ENCODE measurements around the gene MYBBP1A. TPM values are rescaled to one million over a fixed set of nuclear protein-coding genes. Genes with fewer than 3 reads are reported as not detected.

Gene MYBBP1A
- total RNA-seq, 4 donors from 2014 or later = 53.9 to 83.7 (median 54.5) TPM

DNA sequence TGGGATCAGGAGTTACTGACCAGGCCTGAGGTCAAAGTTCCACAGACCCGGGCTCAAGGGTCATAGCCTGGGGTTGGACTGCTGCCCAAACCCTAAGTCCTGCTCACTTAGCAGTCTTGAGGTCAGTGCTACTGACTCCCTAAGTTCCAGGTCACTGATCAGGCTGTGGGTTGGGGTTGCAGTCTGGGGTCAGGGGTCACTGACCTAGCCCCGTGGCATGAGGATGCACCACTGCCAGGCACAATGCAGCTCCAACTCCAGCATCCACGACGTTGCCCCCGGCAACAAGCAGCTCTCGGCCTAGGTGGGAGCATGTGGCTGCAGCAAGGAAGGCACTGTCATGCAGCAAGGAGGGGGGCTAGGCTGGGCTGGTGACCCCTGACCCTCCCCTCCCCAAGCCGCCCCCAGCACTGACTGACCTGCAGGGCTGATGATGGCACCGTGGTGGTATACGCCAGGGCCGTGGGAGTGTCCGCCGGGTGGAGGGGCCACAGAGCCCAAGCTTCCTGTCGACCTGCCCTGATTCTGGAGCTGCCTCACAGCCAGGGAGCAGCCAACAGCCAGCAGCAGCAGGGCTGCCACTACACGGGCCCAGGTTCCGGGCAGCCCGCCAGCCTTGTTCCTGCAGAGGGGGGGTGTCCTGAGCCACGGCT is 4.1 kb upstream of the MYBBP1A start:
- TF ChIP-seq, protein P1, sequence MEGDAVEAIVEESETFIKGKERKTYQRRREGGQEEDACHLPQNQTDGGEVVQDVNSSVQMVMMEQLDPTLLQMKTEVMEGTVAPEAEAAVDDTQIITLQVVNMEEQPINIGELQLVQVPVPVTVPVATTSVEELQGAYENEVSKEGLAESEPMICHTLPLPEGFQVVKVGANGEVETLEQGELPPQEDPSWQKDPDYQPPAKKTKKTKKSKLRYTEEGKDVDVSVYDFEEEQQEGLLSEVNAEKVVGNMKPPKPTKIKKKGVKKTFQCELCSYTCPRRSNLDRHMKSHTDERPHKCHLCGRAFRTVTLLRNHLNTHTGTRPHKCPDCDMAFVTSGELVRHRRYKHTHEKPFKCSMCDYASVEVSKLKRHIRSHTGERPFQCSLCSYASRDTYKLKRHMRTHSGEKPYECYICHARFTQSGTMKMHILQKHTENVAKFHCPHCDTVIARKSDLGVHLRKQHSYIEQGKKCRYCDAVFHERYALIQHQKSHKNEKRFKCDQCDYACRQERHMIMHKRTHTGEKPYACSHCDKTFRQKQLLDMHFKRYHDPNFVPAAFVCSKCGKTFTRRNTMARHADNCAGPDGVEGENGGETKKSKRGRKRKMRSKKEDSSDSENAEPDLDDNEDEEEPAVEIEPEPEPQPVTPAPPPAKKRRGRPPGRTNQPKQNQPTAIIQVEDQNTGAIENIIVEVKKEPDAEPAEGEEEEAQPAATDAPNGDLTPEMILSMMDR (IDR thresholded peaks at IDR 0.05) = no peak
- TF ChIP-seq POLR2A (IDR thresholded peaks at IDR 0.05) = no peak
- H3K4me3 ChIP-seq (ENCODE audit: low read depth, poor library complexity, severe bottlenecking) = no peak overlapping the region
- no peak for DNase-seq (ENCODE audit: low spot score in 2 of 2)
- intact Hi-C loops (cut with DNase I; ENCODE audit: low total_unique reads) = no loop called here
- 0 to 51% methylated on average over 1 to 15 of the region's 17 CpGs for WGBS, 2 donors

DNA sequence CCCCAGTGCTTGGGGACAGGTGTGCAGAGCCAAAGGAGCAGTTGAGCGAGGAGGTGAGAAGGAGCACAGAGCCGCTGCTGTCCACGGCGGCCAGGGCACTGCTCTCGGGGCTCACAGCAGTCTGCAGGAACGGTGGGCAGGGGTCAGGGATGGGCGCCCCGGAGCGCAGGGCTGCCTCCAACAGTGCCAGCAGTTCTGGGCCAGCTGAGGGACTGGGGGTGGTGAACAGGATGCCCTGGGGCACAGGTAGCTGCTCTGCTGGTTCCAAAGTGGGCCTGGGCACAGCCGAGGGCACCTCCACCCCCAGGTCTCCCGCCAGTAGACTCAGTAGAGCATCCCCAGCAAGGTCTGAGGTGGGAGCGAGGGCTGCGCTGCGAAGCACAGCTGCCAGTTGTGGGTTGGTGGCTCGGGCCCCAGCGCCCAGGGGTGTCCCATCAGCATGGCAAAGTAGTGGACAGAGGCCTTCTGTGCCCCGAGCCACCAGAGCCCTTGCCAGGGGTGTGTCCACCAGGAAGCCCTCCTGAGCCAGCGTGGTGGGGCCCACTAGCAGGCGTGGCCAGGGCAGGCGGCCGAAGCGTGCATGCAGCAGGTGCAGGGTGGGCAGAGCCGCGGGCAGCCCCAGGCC is 3.3 kb upstream of the MYBBP1A start:
- TF ChIP-seq, protein P1 (IDR thresholded peaks at IDR 0.05) = no peak
- no peak for TF ChIP-seq POLR2A (IDR thresholded peaks at IDR 0.05)
- 86 to 89% methylated on average over 13 to 21 of the region's 24 CpGs for WGBS, 2 donors
- H3K4me3 ChIP-seq (ENCODE audit: low read depth, poor library complexity, severe bottlenecking) = no peak overlapping the region
- no peak for DNase-seq (ENCODE audit: low spot score in 2 of 2)
- intact Hi-C loops (cut with DNase I; ENCODE audit: low total_unique reads) = no loop called here

DNA sequence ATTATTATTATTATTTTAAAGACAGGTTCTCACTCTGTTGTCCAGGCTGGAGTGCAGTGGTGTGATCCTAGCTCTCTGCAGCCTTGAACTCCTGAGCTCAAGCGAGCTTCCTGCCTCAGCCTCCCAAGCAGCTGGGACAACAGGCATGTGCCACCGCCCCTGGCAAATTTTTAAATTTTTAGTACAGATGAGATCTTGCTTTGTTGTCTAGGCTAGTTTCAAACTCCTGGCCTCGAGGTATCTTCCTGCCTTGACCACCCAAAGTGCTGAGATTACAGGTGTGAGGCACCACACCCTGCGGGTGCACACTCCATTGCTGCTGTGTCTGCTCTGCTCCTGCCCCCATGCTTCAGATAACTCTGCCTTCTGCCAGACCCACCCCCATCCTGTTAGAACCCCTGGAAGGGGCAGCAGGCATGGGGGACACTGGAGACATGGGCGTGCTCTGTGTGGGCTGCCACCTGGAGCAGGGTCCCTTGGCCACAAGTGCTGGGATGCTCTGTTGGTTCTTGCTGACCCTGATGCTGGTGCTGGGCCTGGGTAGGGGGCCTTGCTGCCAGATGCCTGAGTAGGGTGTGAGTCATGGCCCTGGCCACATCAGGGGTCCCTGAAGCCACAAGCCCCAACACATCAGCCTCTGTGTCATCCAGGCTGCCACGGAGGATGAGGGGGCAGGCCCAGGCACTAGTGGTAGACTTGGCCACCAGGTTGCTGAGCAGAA is 2.6 kb upstream of the MYBBP1A start:
- no peak for TF ChIP-seq POLR2A (IDR thresholded peaks at IDR 0.05)
- TF ChIP-seq, protein P1 (IDR thresholded peaks at IDR 0.05) = no peak
- H3K4me3 ChIP-seq (ENCODE audit: low read depth, poor library complexity, severe bottlenecking) = no peak overlapping the region
- intact Hi-C loops (cut with DNase I; ENCODE audit: low total_unique reads) = no loop called here
- no peak for DNase-seq (ENCODE audit: low spot score in 2 of 2)
- WGBS, 2 donors = 76 to 81% methylated on average over 6 of the region's 6 CpGs

DNA sequence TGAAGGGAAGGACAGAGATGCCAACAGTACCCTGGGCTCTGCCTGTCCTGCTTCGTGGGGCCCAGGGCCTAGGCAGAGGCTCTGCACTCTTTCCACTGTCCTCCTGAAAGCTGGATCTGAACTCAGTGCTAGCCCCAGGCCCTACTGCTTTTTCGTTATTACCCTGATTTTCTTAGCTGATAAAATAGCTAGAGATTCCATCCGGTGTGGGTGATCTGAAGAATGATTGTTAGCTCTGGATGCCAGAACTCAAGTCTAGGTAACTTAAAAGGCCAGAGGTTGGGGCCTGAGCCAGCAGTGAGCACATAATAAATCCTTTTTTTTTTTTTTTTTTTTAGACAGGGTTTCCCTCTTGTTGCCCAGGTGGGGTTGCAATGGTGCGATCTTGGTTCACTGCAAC is 1.8 kb upstream of the MYBBP1A start:
- WGBS, 2 donors = 79 to 80% methylated on average over 4 of the region's 4 CpGs
- no peak overlapping the region for H3K4me3 ChIP-seq (ENCODE audit: low read depth, poor library complexity, severe bottlenecking)
- no peak for DNase-seq (ENCODE audit: low spot score in 2 of 2)
- intact Hi-C loops (cut with DNase I; ENCODE audit: low total_unique reads) = no loop called here
- TF ChIP-seq POLR2A (IDR thresholded peaks at IDR 0.05) = no peak
- TF ChIP-seq, protein P1 (IDR thresholded peaks at IDR 0.05) = no peak

DNA sequence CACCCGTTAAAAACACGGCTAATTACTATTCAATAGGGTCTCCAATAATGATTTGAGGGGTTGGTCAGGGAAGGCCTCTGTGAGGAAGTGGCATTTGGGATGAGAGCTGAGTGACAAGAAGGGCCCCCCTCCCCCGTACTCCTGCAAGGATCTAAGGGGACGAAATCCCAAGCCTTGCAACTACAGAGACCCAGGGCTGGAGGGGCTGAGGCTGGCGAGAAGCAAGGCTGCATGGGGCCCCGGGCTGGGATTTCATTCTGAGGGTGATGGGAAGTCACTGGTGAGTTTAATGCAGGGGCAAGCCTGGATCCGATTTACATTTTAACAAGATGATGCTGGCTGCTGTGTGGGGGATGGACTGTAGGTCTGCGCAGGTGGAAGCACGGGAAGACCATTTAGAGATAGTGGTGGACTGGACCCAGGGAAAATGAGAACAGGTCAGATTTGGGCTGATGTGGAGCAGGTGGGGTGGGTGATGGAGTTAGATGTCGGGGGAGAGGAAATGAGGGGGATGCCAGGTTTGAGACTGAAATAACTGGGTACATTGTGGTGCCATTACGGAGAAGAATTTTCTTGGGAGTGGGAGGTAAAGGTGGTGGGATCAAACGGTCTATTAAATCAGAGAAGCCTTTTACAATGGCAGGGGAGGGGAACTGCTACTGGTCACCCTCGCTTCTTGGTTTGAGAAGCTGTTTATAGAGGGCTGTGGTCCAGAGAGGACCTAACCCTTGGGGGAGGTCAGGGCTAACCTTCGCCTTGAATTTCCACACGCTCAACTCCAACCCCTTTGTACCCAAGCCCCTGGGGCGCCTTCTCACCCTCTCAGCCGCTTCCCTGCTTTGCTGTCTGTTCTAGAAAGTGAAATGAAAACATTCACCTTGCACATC is 932 bp upstream of the MYBBP1A start:
- intact Hi-C loops (cut with DNase I; ENCODE audit: low total_unique reads) = no loop called here
- WGBS, 2 donors = 59 to 63% methylated on average over 17 of the region's 17 CpGs
- DNase-seq (ENCODE audit: low spot score in 2 of 2) = no peak

More for the DNA sequence above, 932 bp upstream of the MYBBP1A start:
- no peak overlapping the region for H3K4me3 ChIP-seq (ENCODE audit: low read depth, poor library complexity, severe bottlenecking)
- TF ChIP-seq, protein P1 (IDR thresholded peaks at IDR 0.05) = no peak
- no peak for TF ChIP-seq POLR2A (IDR thresholded peaks at IDR 0.05)
